ENCODE data around the gene ZFYVE26.
"Not testable (repeated sequence)": the region's sequence is repeated elsewhere in the genome, so short reads cannot be mapped to it uniquely, and the experiment has no call there.

Gene ZFYVE26

DNA sequence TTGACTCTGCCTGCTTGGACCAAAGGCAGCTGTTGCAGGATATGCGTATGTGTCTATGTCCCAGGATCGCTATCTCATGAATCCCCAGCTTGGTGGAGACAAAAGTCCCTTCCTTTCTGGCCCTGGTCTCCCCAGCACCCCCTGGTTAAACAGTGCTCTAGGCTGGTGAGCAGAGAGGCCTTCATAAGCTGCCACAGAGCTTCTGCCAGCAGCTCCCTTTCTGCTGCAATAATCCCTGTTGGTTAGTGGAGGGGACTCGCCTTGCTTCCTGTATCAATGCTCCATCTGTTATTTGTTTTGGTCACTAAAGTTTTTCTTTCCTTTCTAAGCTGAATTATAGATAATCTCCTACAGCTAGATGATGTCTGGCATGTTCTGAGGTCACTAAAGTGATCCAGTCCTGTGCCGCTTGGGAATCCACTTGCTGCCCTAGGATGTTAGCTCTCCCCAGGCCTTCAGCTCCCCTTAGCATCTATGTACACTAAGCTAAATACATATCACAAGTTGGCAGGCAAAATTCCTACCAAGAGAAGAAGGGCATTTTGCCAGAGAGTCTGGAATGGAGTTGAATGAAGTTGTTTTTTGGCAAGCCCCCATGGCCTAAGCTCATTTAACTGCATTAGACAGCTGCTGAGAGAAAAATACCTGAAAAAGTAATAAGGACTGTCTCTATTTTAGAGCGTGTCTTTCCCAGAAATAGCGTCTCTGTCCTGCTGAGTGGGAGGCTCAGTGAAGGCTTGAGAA is 66.9 kb downstream of the ZFYVE26 start:
- DNase-seq (no peak), ATAC-seq (no peak)

DNA sequence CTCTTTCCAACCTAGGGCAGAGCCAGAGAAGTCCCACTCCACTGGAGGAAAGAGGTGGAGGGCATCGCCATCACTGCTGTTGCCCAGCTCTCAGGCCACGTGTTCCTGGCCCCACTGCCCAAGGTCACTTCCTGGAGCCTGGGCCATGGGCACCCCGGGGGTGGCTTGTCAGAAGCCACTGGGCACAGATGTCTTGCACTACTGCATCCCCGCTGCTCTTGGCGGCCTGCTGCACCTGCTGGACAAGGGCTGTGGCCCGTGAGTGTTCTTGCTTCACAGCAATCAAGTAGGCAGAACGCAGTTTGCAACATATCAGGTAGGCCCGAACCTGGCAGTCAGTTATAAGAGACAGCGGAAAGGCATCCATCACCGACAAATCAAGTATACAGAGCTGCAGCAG is 68.1 kb downstream of the ZFYVE26 start:
- ATAC-seq, result no peak
- no peak for DNase-seq

DNA sequence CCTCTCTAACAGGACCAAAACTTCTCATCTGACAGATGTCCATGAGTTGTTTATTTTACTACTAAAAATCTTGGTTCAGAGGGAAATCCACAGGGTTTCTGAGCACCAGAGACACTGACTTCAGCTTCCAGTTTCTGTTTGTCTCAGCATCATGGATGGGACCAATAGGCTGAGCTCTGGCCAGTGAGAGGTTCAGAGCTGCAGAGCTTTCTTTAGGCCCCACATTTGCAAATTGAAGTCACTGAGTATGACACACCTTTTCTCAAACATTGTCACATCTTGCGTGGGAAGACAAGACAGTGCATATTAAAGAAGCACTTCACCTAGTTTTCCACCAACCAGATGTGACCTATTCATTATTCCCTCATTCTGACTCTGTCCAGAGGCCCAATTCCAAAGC is 69.5 kb downstream of the ZFYVE26 start:
- peak; percentile 86 for ATAC-seq

DNA sequence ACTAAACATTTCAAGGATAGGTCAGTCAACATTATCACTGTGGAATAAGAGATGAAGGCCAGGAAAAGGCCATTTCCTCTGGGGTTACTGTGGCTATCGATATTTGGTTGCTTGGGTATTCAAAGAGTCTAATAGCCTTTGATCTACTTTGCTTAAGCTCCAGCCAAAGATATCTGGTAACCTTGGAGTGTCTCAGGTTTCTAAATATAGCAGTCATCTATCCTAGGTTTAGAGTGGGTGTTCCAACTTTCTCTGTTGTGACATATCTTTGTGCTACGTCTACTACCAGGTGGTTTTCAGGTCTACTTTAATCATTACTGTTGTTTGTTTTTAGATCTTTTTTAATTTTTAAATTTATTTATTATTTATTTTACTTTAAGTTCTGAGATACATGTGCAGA is 72.3 kb downstream of the ZFYVE26 start:
- ATAC-seq, result no peak
- DNase-seq, result no peak

More for the DNA sequence above, 69.5 kb downstream of the ZFYVE26 start:
- peak; percentile 7 for DNase-seq

DNA sequence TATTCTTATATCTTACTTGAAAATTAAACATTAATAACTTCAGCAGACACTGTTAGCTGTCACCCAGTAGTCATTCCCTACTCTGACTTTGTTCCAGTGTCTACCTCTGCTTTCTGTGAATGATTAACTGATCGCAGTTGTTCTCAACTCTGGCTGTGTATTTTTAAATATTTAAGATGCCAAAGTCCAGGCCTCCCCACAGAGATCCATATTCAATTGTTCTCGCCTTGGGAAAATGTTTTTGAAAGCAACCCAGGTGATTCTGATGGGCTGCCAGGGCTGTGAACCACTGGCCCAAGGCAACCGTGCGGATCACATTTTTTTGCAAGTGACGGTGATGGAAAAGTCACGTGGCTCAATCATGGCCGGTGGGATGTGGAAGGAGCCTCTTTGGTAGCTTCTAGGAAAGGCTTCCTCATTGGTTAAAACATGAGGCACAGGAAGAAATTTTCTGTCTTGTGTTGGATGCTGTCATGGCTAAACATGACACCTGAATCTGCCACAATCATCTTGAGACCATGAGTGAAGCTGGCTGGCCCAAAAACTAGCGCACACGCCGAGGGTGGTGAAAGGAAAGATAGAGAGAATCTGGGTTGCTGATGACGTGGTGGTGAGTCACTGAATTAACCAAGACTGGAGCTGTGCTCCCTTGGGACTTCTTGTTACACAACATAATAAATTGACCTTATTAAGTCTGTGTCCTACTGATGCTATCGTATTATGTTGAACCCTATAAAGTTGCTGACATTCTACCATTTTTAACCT is 77.5 kb downstream of the ZFYVE26 start:
- ATAC-seq (no peak), DNase-seq (no peak)

DNA sequence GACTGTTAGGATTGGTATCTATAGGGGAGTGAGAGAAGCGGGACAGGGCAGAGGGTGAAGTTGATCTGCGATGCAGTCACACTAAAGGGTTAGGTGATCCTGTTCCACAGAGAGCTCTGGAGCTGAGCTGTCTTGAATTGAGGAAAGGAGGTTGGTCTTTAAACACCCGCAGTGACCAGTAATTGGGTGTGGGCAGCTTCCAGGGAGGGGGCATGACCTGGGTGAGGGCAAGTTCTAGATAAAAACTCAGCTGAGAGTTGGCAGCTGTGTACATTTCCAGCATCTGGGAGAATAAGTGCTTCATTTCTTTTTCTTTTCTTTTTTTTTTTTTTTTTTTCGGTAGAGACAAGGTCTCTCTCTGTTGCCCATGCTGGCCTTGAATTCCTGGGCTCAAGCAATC is 79.6 kb downstream of the ZFYVE26 start:
- DNase-seq, result no peak
- ATAC-seq, result no peak

DNA sequence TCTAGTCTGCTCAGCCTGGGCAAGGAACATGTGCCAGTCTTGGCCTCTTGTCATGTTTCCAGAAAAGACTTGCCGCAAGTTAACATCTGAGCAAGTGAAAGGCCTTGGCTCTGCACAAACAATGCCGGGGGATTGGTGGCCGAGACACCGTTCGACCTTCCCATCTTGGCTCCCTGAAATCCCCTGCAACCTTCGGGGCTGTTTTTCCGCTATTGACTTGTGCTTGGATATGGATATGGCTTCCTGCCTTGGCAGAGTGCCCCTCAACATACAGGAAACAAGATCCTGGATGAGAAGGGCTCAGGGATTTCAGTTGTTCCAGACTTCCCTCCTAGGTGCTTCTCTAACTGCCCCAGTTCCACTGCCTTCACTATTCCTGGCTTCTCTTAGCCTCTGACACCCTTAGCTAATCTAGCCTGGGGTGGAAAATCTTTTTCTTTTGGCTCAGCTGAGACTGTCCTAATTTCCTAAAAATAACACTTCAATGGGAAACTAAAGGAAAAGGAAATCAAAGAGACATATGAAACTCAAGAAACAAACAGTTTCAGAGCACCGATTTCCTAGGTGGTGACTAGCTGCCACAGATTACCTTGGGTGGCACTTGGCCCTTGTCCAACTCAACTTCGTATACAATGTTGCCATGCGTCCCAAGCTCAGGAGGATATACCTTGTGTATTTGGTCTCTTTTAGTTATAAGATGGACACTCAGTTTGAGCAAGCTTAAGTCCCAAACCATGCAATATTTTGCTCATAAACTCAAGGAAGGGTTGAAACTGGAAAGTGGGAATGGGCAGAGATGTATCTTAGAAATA is 80.8 kb downstream of the ZFYVE26 start:
- DNase-seq (no peak), ATAC-seq (no peak)

DNA sequence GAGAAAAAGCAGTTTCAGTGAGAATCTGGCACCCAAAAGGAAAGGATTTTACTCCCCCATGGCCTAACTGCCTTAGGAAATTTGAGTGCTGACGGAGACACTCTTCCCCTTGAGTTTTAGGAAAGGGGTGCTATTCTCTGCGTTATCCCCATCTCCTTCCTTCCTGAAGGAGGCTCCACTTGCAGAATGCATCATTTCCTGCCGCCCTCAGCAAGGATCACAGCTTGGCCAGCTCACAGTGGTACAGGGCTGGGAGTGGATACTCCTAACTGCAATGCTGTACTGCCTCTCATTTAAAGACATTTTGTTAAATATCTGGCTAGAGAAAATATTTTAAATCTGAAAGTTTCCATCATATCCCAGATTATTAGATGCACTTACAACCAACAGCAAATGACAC is 81.7 kb downstream of the ZFYVE26 start:
- ATAC-seq (no peak), DNase-seq (no peak)

DNA sequence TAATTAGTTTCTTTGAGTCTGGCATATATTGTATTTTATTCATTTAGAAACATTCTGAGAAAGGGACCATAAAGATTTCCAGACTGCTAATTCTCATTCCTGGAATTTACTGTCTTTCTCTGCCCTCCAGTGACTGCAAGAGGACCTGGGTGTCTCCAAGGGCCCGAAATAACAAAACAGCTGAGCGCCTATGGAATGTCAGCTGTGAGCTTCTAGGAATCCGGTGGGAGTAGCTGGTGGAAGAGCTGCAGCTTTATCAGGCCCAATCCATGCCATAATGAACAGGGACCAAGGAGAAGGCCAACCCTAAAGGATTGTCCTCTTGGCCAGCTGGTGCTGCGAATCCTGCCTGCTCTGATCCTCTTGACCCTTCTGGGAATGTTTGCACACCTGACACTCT is 82.8 kb downstream of the ZFYVE26 start:
- ATAC-seq (no peak), DNase-seq (no peak)

DNA sequence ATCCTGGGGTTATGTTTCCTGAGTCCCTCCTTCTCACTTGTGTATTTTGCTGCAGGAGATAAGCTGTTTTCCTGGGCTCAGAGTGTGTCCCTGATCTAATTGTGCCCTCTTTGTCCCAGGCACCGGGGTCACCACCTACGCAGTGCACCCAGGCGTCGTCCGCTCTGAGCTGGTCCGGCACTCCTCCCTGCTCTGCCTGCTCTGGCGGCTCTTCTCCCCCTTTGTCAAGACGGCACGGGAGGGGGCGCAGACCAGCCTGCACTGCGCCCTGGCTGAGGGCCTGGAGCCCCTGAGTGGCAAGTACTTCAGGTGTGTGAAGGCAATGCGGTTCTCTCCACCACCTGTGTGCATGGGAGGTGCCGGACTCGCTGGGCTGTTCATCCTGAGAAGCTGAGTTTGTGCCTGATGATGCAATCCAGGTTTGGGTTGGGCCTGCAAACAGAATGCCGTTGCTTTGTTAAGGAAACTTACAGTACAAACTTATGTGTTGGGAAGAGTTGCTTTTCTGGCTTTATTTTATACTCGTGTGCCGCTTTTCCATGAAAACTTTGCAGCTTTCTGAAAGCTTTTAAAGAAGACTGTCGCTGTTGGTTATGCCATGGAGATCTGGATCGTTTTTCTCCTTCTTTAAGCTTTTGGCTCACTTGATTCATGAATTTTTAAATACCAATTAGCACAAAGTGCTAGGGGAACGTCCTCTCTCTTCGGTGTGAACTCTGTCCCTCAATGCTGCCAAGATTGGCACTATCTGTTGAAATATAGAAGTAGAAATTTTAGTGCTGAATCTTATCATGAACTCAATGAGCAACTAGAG is 87.1 kb downstream of the ZFYVE26 start:
- DNase-seq (no peak), ATAC-seq (no peak)

DNA sequence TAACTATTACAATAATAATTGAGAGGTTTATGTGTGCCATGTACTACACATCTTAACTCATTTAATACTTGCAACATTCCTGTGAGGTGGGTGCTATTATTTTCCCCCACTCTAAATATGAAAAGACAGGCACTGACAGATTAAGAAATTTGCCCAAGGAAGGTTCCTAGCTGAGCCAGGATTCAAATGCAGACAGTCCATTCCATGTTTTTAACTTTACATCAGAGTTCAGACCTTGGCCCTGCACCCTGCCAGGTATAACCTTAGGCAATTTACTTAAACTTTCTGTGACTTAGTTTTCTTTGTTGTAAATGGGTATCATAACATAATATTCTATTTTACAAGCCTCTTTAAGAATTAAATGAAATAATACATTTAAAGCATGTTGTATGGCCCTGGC is 88.1 kb downstream of the ZFYVE26 start:
- ATAC-seq (no peak), DNase-seq (no peak)

DNA sequence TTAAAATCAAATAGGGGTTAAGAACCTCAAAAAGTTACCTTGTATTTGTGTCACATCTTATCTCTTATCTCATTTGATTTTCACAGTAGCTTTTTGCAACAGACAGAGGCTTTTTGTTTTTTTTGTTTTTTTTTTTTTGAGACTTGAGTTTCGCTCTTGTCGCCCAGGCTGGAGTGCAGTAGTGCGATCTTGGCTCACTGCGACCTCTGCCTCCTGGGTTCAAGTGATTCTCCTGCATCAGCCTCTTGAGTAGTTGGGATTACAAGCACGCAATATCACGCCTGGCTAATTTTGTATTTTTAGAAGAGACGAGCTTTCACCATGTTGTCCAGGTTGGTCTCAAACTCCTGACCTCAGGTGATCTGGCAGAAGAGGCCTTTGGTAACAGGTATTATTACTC is 89.0 kb downstream of the ZFYVE26 start:
- no peak for DNase-seq
- ATAC-seq, result no peak

DNA sequence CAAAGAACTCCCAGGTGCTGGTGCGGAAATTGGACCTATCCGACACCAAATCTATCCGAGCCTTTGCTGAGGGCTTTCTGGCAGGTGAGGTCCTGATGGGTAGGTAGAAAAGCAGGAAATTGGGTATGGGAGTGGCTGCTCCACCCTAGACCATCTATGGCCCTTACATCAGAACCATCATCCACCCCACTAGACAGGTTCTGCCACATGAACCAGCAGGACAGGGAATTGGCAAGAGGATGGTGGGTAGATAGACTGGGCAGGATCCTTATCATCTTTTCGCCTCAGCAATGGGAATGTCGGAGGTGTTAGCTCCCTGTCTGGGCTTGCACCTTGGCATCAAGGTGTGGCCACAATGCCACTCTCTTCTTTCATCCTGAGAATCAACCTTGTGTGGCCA is 91.2 kb downstream of the ZFYVE26 start:
- no peak for DNase-seq
- ATAC-seq, result no peak

DNA sequence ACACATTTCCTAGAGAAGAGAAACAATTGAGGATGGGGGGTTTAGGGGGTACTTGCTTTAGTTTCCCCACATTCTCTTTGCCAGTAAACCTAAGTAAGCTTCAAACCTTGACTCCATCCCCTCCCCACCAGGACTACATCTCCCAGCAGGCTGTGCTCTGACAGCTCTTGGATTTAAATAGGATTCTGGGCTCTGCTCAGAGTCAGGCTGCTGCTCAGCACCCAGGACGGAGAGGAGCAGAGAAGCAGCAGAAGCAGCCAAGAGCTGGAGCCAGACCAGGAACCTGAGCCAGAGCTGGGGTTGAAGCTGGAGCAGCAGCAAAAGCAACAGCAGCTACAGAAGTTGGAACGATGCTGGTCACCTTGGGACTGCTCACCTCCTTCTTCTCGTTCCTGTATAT is 94.1 kb downstream of the ZFYVE26 start:
- no peak for ATAC-seq
- DNase-seq, result no peak

DNA sequence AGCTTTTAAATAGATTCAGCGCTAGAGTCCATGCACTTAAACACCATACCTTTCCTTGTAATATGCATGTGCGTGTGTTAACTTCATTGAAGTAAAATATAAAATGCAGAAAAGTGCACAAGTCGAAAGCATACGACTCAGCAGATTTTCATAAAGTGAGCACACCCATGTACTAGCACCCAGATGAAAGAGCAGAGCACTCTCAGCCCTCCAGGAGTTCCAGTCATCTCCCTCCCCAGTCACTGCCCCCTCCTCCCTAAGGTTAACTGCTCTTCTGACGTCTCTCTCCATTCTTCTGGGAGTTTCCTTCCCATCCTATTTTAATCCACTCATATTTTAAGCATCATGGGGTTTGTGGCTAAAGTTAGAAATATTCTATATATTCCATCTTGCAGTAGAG is 94.5 kb downstream of the ZFYVE26 start:
- DNase-seq (no peak), ATAC-seq (no peak)

DNA sequence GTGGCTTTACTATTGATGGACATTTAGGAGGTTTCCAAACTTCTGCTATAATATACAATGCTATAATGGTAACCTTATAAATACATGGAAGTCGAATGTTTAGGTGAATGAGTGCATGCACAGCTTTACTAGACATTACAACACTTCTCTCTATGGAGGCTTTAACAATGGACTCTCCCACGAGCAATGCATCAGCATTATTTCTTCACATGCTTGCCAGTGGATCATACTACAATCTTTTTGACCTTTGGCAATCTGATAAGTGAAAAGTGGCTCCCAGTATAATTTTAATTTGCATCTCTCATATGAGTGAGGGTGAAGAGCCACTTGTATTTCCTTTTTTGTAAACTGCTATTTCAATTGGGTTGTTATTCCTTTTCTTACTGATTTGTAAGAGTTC is 96.5 kb downstream of the ZFYVE26 start:
- DNase-seq (no peak), ATAC-seq (no peak)

DNA sequence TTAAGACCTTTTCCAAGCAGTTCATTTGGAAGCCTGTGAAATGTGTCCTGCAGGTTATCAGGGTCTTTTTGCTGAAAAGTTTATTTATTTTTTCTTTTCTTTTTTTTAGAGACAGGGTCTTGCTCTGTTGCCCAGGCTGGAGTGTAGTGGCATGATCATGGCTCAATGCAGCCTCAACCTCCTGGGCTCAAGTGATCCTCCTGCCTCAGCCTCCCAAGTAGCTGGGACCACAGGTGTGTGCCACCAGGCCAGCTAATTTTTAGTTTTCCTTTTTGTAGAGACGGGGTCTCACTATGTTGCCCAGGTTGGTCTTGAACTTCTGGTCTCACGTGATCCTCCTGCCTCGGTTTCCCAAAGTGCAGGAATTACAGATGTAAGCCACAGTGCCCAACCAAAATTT is 97.0 kb downstream of the ZFYVE26 start:
- ATAC-seq, DNase-seq: not testable (repeated sequence)

DNA sequence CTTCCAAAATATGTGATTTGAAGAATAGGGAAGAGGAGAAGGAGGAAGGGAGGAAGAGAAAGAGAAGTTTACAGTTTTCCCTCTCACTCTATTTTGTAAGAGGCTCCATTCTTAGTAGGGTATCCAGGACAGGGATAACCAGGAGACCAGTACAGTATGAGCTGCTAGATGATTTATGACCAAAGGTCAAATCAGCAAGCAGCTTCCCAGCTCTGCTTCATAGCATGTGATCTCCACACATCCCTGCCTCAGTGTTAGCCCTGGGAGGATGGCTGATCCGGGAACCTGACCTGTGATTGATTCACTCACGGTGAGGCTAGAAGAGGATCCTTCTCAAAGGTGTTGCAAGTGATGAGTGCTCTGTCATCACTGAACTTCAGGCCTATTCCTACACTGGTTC is 98.1 kb downstream of the ZFYVE26 start:
- DNase-seq (no peak), ATAC-seq (no peak)

DNA sequence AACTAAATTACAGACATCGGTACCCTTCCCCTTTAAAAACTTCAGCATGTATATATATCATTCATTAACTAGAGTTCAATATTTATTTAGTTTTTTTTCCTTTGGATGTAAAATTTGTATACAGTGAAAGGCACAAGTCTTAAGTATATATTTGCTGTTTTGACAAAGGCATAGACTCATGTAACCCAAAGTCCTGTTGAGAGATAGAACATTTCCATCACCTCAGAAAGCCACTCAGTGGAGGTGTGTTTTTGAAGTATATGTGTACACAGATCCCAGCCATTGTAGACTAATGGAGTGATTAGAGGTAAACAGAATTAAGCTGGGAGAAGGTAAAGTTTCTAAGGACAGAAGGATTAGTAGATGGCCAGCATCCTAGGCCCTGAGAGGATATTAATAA is 99.3 kb downstream of the ZFYVE26 start:
- no peak for ATAC-seq

DNA sequence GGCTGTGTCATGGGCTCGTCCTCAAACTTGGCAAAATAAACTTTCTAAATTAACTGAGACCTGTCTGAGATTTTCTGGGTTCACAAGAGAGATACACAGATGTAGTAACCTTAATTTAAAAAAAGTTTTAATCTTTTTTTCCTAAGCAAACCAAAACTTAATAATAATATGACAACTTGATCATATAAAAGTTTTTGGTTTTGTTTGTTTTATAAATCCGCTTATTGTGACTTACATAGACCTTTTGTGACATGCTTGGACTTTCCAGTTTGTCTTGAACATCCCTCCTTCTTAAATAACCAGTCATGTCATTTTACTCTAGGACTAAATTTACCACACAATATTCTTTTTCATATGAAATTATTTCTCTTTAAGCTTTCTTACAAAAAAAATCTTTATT is 106.2 kb downstream of the ZFYVE26 start:
- ATAC-seq, result no peak
- DNase-seq, result no peak

More for the DNA sequence above, 99.3 kb downstream of the ZFYVE26 start:
- DNase-seq, result no peak

DNA sequence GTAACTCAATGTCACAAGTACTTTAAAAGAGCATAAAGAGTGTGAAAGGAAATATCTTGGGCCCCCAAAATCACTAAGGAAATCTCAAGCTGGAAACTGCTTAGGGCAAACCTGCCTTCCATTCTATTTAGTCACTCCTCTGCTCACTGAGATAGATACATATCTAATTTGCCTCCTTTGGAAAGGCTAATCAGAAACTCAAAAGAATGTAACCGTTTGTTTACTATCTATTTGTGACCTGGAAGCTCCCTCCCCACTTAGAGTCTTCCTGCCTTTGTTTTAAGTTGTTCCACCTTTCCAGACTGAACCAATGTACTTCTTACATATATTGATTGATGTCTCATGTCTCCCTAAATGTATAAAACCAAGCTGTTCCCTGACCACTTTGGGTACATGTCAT is 106.6 kb downstream of the ZFYVE26 start:
- not testable (repeated sequence) for ATAC-seq, DNase-seq

DNA sequence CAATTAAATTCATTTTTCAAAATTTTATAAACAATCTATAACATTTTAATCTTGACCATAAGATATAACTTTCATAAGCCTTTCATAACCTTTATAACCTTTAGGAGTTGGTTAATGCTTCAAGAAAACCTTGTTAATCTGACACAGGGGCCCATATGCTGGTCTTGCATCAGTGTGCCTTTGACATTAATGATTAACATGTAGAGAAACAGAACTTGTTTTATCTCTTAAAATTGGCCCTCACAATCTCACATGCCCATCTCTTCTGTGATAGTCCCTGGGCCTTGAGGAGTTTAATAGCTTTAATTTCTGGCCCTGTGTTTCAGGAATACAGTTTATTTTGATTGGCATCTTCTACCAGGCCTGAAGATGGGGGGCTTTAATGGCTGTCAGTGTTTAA is 107.0 kb downstream of the ZFYVE26 start:
- not testable (repeated sequence) for ATAC-seq, DNase-seq

Measured in stimulated activated naive CD8-positive, alpha-beta T cell treated with anti-CD3 and anti-CD28 coated beads, Interleukin-15, Interleukin-2, amounts not matched to agents 100 U/mL and 50 U/mL, for 24 hours (primary cell).